Transverse colon (tissue), 3 donors: ENCODE results near the gene KCNAB2.

Source experiments
- EP300 ChIP-seq: sonication (generic); formaldehyde crosslinking; IDR thresholded peaks from one replicate; pipeline ENCODE4 v1.6.1; 2017; ENCODE audit warnings: antibody characterized with exemption, low read depth
- POLR2A ChIP-seq: fragments of 450-650 bp; IDR thresholded peaks from one replicate; pipeline ENCODE4 v1.6.1; 2016; ENCODE audit warnings: antibody characterized with exemption, mild to moderate bottlenecking, moderate library complexity
- TF ChIP-seq, protein P1 (sequence below), 5 experiments: fragments of 200-600 bp in 3 of 5; fragments of 450-650 bp in 2 of 5; sonication (generic) in 3 of 5; IDR thresholded peaks; 1 replicate in 2 of 5; 2 replicates in 3 of 5; pipeline ENCODE4 v1.5.1; 2016 to 2017; ENCODE audit warnings: antibody characterized with exemption in 5 of 5, inconsistent platforms in 3 of 5, mild to moderate bottlenecking in 2 of 5, moderate library complexity in 1 of 5

DNA sequence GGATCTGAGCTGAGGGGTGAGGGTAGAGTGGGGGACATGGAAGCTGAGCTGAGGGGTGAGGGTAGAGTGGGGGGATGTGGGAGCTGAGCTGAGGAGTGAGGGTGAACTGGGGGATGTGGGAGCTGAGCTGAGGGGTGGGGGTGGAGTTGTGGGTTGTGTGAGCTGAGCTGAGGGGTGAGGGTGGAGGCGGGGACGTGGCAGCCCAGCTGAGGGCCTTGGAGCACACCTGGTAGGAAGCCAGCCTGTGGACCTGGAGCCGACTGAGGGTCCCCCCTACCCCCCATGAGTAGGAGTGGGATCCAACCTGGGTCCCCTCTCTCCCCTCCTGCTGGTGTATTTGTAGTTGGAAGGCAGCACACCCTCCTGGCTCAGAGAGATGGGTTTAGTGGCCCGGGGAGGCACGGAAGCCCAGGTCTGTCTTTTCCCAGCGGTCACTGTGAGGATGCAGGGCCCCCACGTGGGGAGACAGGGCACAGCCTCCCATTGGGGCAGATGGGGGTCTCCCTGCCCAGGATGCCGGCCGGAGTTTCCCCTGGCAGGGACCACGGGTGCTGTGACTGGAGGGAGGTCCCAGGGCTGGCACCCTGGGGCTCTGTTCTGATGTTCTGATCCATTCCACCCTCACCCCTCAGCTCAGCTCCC lies 40.3 kb upstream of the KCNAB2 start:
- TF ChIP-seq POLR2A (no peak), EP300 (no peak)
- TF ChIP-seq, protein P1, sequence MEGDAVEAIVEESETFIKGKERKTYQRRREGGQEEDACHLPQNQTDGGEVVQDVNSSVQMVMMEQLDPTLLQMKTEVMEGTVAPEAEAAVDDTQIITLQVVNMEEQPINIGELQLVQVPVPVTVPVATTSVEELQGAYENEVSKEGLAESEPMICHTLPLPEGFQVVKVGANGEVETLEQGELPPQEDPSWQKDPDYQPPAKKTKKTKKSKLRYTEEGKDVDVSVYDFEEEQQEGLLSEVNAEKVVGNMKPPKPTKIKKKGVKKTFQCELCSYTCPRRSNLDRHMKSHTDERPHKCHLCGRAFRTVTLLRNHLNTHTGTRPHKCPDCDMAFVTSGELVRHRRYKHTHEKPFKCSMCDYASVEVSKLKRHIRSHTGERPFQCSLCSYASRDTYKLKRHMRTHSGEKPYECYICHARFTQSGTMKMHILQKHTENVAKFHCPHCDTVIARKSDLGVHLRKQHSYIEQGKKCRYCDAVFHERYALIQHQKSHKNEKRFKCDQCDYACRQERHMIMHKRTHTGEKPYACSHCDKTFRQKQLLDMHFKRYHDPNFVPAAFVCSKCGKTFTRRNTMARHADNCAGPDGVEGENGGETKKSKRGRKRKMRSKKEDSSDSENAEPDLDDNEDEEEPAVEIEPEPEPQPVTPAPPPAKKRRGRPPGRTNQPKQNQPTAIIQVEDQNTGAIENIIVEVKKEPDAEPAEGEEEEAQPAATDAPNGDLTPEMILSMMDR (IDR thresholded peaks at IDR 0.05), result no peak
